Neural crest cell (in vitro differentiated cells): ENCODE data around the gene SENP2. TPM values are rescaled to one million over a fixed set of nuclear protein-coding genes. Genes with fewer than 3 reads are reported as not detected.
"Not testable (repeated sequence)": the region's sequence is repeated elsewhere in the genome, so short reads cannot be mapped to it uniquely, and the experiment has no call there.

Experiments used
- DNase-seq: peaks from one replicate; pipeline ENCODE4 v3.0.0; 2021; ENCODE audit warnings: low read depth, mixed read lengths, low spot score
- H3K27ac Mint-ChIP-seq: one replicate; pipeline ENCODE4 v1.8.0; 2021; ENCODE audit warnings: mild to moderate bottlenecking, mixed read lengths; ENCODE audit not compliant: unreplicated experiment
- H3K27me3 Mint-ChIP-seq: 2 replicates; pipeline ENCODE4 v1.8.0; 2021; ENCODE audit warnings: low read depth, mild to moderate bottlenecking, mixed read lengths
- H3K36me3 Mint-ChIP-seq: 2 replicates; pipeline ENCODE4 v1.8.0; 2021; ENCODE audit warnings: low read depth, mild to moderate bottlenecking, mixed read lengths
- H3K4me1 Mint-ChIP-seq: 2 replicates; pipeline ENCODE4 v1.8.0; 2021; ENCODE audit warnings: mixed read lengths
- H3K4me3 Mint-ChIP-seq: one replicate; pipeline ENCODE4 v1.8.0; 2021; ENCODE audit warnings: mild to moderate bottlenecking, mixed read lengths
- H3K9me3 Mint-ChIP-seq: 2 replicates; pipeline ENCODE4 v1.8.0; 2021; ENCODE audit warnings: mixed read lengths
- total RNA-seq: library from RNA; stranded (reverse); gene quantifications from 2 replicates; pipeline ENCODE4 v1.2.1, GENCODE V29; 2021
- TF ChIP-seq, protein P1 (sequence below): fragments of 200-600 bp; sonication (generic); conservative IDR thresholded peaks from 2 replicates; pipeline ENCODE4 v1.5.0; 2021; ENCODE audit warnings: antibody characterized with exemption, mild to moderate bottlenecking

SENP2 gene
- total RNA-seq, 1 donor from 2014 or later, result 46.7 TPM

DNA sequence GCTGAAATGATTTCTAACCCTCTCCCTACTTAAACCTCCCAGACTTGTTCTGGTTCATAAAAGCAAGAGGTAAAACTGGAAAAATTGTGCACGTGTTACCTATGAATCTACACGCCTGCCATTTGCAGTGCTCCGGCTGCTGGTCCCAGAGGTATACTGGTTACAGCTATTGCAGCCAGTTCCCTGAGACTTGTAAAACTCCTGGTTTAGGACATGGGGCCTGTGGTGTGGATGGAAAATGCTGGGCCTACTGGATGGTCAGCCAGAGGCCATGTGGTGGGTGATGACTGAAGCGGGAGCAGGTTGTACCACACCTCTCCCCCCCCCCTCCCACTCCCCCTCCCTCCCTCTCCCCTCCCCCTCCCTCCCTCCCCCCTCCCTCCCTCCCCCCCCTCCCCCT is 45.0 kb downstream of the SENP2 start:
- Mint-ChIP-seq H3K9me3 (no peaks in the 10 kb centered on the region), H3K36me3 (peaks cover 2% of the 10 kb centered on the region), H3K4me3 (no peak overlapping the region), H3K4me1 (no peaks in the 10 kb centered on the region), H3K27me3 (no peaks in the 10 kb centered on the region), H3K27ac (no peak overlapping the region)
- DNase-seq, result no peak
- TF ChIP-seq, protein P1, sequence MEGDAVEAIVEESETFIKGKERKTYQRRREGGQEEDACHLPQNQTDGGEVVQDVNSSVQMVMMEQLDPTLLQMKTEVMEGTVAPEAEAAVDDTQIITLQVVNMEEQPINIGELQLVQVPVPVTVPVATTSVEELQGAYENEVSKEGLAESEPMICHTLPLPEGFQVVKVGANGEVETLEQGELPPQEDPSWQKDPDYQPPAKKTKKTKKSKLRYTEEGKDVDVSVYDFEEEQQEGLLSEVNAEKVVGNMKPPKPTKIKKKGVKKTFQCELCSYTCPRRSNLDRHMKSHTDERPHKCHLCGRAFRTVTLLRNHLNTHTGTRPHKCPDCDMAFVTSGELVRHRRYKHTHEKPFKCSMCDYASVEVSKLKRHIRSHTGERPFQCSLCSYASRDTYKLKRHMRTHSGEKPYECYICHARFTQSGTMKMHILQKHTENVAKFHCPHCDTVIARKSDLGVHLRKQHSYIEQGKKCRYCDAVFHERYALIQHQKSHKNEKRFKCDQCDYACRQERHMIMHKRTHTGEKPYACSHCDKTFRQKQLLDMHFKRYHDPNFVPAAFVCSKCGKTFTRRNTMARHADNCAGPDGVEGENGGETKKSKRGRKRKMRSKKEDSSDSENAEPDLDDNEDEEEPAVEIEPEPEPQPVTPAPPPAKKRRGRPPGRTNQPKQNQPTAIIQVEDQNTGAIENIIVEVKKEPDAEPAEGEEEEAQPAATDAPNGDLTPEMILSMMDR, result no peak

DNA sequence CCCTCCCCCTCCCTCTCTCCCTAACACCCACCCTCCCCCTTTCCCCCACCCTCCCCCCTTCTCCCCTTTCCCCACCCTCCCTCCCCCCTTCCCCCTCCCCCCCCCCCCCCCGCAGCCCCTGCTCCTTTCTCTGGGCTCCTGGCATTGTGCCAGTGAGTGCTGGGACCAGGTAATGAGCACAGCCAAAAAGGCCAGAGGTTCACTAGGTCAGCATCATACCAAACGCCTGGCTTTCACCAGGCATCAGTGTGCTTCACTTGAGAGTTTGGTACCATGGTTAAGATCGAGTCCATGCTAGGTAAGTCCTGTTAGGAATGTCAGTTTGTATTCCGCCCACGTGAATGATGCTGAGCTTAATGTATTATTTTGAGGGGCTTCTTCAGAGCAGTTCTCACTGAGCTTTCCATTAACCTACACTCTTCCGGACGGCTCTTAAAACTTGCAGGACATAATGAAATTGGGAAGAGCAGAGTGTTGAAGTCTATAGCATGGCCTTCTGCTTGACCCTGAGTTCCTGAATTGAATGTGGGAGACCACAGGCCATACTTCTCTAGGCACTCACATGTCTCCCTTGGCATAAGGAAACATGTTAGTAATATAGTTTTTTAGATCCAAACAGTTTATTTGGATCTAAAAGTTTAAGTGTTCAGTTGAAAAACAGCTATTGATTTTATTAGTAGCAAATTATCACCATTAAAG is 45.6 kb downstream of the SENP2 start:
- Mint-ChIP-seq H3K36me3 (peaks cover 2% of the 10 kb centered on the region), H3K9me3 (no peaks in the 10 kb centered on the region), H3K4me1 (no peaks in the 10 kb centered on the region), H3K4me3 (peak overlapping the region; percentile 11), H3K27ac (no peak overlapping the region), H3K27me3 (no peaks in the 10 kb centered on the region)
- TF ChIP-seq, protein P1, result no peak
- DNase-seq, result no peak

DNA sequence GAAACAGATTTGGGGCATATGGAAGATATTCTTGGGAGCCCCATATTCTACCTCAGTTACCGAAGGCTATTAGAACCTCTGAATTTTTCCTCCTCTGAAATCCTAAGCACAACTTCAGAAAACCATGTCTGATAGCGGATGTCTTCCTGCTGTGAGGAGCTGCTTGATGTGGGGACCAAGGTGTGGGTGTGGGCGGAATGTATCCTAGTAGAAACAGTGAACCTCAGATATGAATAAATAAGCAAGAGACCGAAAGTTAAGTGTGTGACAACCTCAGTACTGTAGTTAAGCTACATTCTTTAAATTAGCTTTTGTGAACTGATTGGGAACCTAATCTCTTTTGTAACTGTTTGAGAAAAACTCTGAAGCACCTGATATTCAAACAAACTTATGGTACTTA is 46.9 kb downstream of the SENP2 start:
- peak overlapping the region; percentile 20 for H3K4me3 Mint-ChIP-seq
- DNase-seq, result no peak
- no peaks in the 10 kb centered on the region for H3K36me3 Mint-ChIP-seq
- TF ChIP-seq, protein P1, result no peak
- no peak overlapping the region for H3K27ac Mint-ChIP-seq
- H3K27me3 Mint-ChIP-seq, result peaks cover 3% of the 10 kb centered on the region
- H3K4me1 Mint-ChIP-seq, result peaks cover 6% of the 10 kb centered on the region
- no peaks in the 10 kb centered on the region for H3K9me3 Mint-ChIP-seq

DNA sequence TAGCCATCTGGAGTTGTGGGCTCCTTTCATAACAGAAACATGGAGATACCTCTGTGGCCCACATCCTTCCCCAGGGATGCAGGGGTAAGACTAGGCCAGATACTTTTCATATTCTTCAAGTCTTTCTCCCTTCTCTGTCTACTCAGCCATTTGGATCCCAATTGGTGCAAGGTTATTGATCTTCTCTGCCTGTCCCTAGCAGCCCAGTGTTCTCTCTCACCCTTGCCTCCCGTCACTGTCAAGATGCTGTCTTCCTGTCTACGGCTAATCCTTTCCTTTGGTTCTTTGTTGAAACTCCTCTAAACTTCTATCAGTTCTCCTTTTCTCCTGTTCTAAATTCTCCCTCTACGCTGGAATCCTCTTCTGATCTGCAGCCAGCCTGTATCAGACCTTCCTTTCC is 51.3 kb downstream of the SENP2 start:
- peaks cover 6% of the 10 kb centered on the region for H3K4me1 Mint-ChIP-seq
- H3K27me3 Mint-ChIP-seq, result peaks cover 3% of the 10 kb centered on the region
- TF ChIP-seq, protein P1, result no peak
- no peak overlapping the region for H3K27ac Mint-ChIP-seq
- peak overlapping the region; percentile 2 for H3K4me3 Mint-ChIP-seq
- peaks cover 8% of the 10 kb centered on the region for H3K36me3 Mint-ChIP-seq
- no peak for DNase-seq
- no peaks in the 10 kb centered on the region for H3K9me3 Mint-ChIP-seq

DNA sequence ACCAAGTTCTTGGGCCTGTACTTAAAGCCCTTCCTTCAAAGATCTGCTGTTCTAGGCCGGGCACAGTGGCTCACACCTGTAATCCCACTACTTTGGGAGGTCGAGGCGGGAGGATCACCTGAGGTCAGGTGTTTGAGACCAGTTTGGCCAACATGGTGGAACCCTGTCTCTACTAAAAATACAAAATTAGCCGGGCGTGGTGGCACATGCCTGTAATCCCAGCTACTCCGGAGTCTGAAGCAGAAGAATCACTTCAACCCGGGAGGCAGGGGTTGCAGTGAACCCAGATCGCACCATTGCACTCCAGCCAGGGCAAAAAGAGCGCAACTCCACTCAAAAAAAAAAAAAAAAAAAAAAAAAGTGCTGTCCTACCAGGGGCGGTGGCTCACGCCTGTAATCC is 52.6 kb downstream of the SENP2 start:
- not testable (repeated sequence) for H3K27me3 Mint-ChIP-seq, DNase-seq, H3K27ac Mint-ChIP-seq, H3K9me3 Mint-ChIP-seq, H3K36me3 Mint-ChIP-seq, H3K4me1 Mint-ChIP-seq, H3K4me3 Mint-ChIP-seq

DNA sequence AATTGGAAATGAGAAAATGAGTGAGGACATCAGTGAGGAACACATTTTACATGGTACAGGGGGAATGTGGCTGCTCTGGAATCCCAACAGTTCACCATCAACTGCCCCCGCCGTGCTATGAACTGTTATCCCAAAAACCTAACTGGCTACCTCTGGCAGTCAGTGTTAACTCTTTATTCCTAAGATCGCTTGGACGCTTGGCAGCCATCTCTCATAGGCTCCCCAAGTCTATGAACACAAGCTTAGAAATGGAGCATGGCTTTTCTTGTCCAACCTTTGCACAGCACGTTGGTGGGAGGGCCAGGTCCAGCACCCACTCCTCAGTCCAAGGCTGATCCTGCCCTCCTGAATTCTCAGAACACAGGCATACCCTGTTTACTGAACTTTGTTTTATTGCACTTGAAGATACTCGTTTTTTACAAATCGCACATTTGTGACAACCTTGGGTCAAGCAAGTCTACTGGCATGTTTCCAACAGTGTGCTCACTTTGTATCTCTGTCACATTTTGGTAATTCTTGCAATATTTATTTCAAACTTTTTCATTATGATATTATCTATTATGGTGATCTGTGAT is 53.6 kb downstream of the SENP2 start:
- DNase-seq, result no peak
- Mint-ChIP-seq H3K27ac (no peak overlapping the region), H3K9me3 (no peaks in the 10 kb centered on the region), H3K36me3 (peaks cover 8% of the 10 kb centered on the region), H3K4me1 (peaks cover 6% of the 10 kb centered on the region), H3K4me3 (no peak overlapping the region), H3K27me3 (peaks cover 3% of the 10 kb centered on the region)
- TF ChIP-seq, protein P1, result no peak
